DMS114 treated with DMSO at 0.1 percent for 48 hours (cell line): ENCODE results near the gene CTF1.

Experiments
- DNase-seq: peaks from one replicate; lab custom pipeline; 2025; ENCODE audit not compliant: unreplicated experiment; lab: John Stamatoyannopoulos, UW

CTF1 gene

GRCh38 chr16:30953111-30953510 lies 56.7 kb downstream of the CTF1 start:
- no peak for DNase-seq
